Esophagus muscularis mucosa (tissue), 4 donors: ENCODE measurements around the gene SP100.

Source experiments
- CTCF ChIP-seq, 3 experiments: fragments of 200-600 bp in 2 of 3; fragments of 450-650 bp in 1 of 3; sonication (generic) in 2 of 3; IDR thresholded peaks; one replicate each; pipeline ENCODE4 v1.5.1; 2017 to 2019; ENCODE audit warnings: antibody characterized with exemption in 3 of 3, mild to moderate bottlenecking in 2 of 3, moderate library complexity in 1 of 3
- EP300 ChIP-seq: sonication (generic); formaldehyde crosslinking; IDR thresholded peaks from one replicate; pipeline ENCODE4 v1.6.1; 2017; ENCODE audit warnings: antibody characterized with exemption
- POLR2A ChIP-seq: fragments of 450-650 bp; IDR thresholded peaks from one replicate; pipeline ENCODE4 v1.6.1; 2017; ENCODE audit warnings: antibody characterized with exemption, moderate library complexity, mild to moderate bottlenecking, low read depth
- POLR2AphosphoS5 ChIP-seq, 2 donors: sonication (generic); formaldehyde crosslinking; IDR thresholded peaks; one replicate each; pipeline ENCODE4 v1.6.1; 2017; ENCODE audit warnings: antibody characterized with exemption in 2 of 2

GRCh38 chr2:230578106-230578505 is 162.1 kb downstream of the SP100 start:
- no peak for TF ChIP-seq POLR2A
- TF ChIP-seq CTCF (IDR thresholded peaks at IDR 0.05) = no peak
- TF ChIP-seq POLR2AphosphoS5 (IDR thresholded peaks at IDR 0.05) = no peak
- TF ChIP-seq EP300 = no peak
